ENCODE results near the gene NRG2.

- TF ChIP-seq CTCF (IDR thresholded peaks at IDR 0.05; ENCODE audit: control extremely low read depth in 1 of 3, insufficient read depth in 1 of 3, low read depth in 1 of 3, low read length in 3 of 3): no peak
- TF ChIP-seq YY1 (IDR thresholded peaks at IDR 0.05; ENCODE audit: low read depth, low read length): no peak
- TF ChIP-seq KDM1A (IDR thresholded peaks at IDR 0.05; ENCODE audit: borderline replicate concordance, low read length): no peak
- no peak for TF ChIP-seq EP300 (IDR thresholded peaks at IDR 0.05; ENCODE audit: borderline replicate concordance in 1 of 2, low read depth in 2 of 2, low read length in 2 of 2)
- TF ChIP-seq POLR2A (IDR thresholded peaks at IDR 0.05; ENCODE audit: control extremely low read depth in 1 of 2, low read depth in 2 of 2, low read length in 2 of 2): no peak
- no peak for TF ChIP-seq SIRT6 (IDR thresholded peaks at IDR 0.05; ENCODE audit: low read length)
- TF ChIP-seq MAX (IDR thresholded peaks at IDR 0.05): no peak
- TF ChIP-seq ATF2 (IDR thresholded peaks at IDR 0.05; ENCODE audit: low read length): no peak
- no peak for TF ChIP-seq CBX5 (IDR thresholded peaks at IDR 0.05; ENCODE audit: low read depth, low read length)
- TF ChIP-seq POLR2AphosphoS5 (IDR thresholded peaks at IDR 0.05; ENCODE audit: low read depth, low read length): no peak
- no peak for TF ChIP-seq PHF8 (conservative IDR thresholded peaks at IDR 0.05; ENCODE audit: low read depth, low read length)
- TF ChIP-seq EGR1 (IDR thresholded peaks at IDR 0.05; ENCODE audit: borderline replicate concordance, low read depth, low read length): no peak
- no peak for TF ChIP-seq RFX5 (IDR thresholded peaks at IDR 0.05; ENCODE audit: borderline replicate concordance, low read depth, low read length)
- no peak for TF ChIP-seq EZH2 (IDR thresholded peaks at IDR 0.05; ENCODE audit: low read depth, low read length, severe bottlenecking)
These were observed 2.7 kb downstream of the NRG2 start for GRCh38 chr5:140040358-140040757.

Measured in H1 (cell line).